Left hindlimb (tissue), 1 donor: Measurements from ENCODE around the gene OR9A4.

Experiments used
- DNase-seq: peaks from one replicate; pipeline ENCODE4 v3.0.0-alpha.2; 2018

Gene OR9A4

GRCh38 chr7:141949451-141949850 is 33.3 kb downstream of the OR9A4 start:
- no peak for DNase-seq

- DNase-seq: no peak
These were observed 33.7 kb downstream of the OR9A4 start for GRCh38 chr7:141949911-141950310.

- DNase-seq: no peak
These were observed 34.6 kb downstream of the OR9A4 start for GRCh38 chr7:141950806-141951205.

- DNase-seq: no peak
These were observed 36.3 kb downstream of the OR9A4 start for GRCh38 chr7:141952461-141952860.

- DNase-seq: no peak
These were observed 38.1 kb downstream of the OR9A4 start for GRCh38 chr7:141954334-141954733.

- DNase-seq: no peak
These were observed 39.9 kb downstream of the OR9A4 start for GRCh38 chr7:141956084-141956483.

GRCh38 chr7:141960687-141961422 is 44.7 kb downstream of the OR9A4 start:
- no peak for DNase-seq
